K562 (cell line): ENCODE results near the gene IRS4. TPM values are rescaled to one million over a fixed set of nuclear protein-coding genes. Genes with fewer than 3 reads are reported as not detected.

ENCODE experiments used
- CCAR2 ChIP-seq: fragments of 200-400 bp; formaldehyde crosslinking; IDR thresholded peaks from 2 replicates; pipeline ENCODE4 v1.6.1; 2017; ENCODE audit warnings: mild to moderate bottlenecking, low read depth, low read length
- CTBP1 ChIP-seq: fragments of 450-650 bp; IDR thresholded peaks from 2 replicates; pipeline ENCODE4 v1.6.1; 2016; ENCODE audit warnings: borderline replicate concordance
- LEF1 ChIP-seq: fragments of 450-650 bp; IDR thresholded peaks from 2 replicates; pipeline ENCODE4 v1.6.1; 2016; ENCODE audit warnings: mild to moderate bottlenecking
- REST ChIP-seq, 2 experiments: fragments of 450-650 bp; formaldehyde crosslinking in 1 of 2; IDR thresholded peaks; 2 replicates each; pipeline versions ENCODE4 v1.4.0 to v1.6.1; 2014 to 2020; ENCODE audit warnings: mild to moderate bottlenecking in 2 of 2, borderline replicate concordance in 1 of 2, low read depth in 1 of 2
- SNAPC5 ChIP-seq: fragments of 250-450 bp; sonication (Bioruptor Pico); IDR thresholded peaks from 2 replicates; pipeline ENCODE4 v1.8.0; 2021; ENCODE audit warnings: moderate library complexity, mild to moderate bottlenecking, inconsistent platforms
- ZNF239 ChIP-seq: fragments of 250-450 bp; sonication (Bioruptor Pico); IDR thresholded peaks from 2 replicates; pipeline ENCODE4 v1.4.0; 2020; ENCODE audit warnings: mild to moderate bottlenecking
- polyA plus RNA-seq, 8 experiments: library from polyadenylated mRNA; depleted of rRNA in 4 of 8; stranded (reverse) in 5 of 8; unstranded in 3 of 8; fragments of >200 nt; fragmentation: Nextera tagmentation in 2 of 8; fragmentation: Illumina TruSeq in 1 of 8; extraction: Ambion mirVana in 2 of 8; extraction: Trizol in 1 of 8; gene quantifications; 2 replicates each; pipeline versions ENCODE4 v1.2.1 to v1.2.3, GENCODE V29; 2011 to 2014; ENCODE audit warnings: inconsistent platforms in 1 of 8, missing spikeins in 1 of 8
- total RNA-seq, 7 experiments: library from RNA; depleted of rRNA in 6 of 7; stranded (reverse); fragments of >200 nt in 6 of 7; fragmentation: Illumina TruSeq in 2 of 7; extraction: Trizol in 2 of 7; gene quantifications; 2 replicates each; pipeline versions ENCODE4 v1.2.1 to v1.2.3, GENCODE V29; 2011 to 2021; ENCODE audit warnings: low replicate concordance in 1 of 7

Gene IRS4
- total and polyA plus RNA-seq, 9 of the 15 experiments (the other 6 are each of a cell fraction or from before 2014, with no cell fraction given), result not detected

- TF ChIP-seq REST (IDR thresholded peaks at IDR 0.05; ENCODE audit: borderline replicate concordance) (0 out of 2 replicates have a peak, but pooled peaks have one; percentile 17), REST (CRISPR knock-in tag; IDR thresholded peaks at IDR 0.05; ENCODE audit: low read depth) (no peak), CTBP1 (no peak), SNAPC5 (no peak), ZNF239 (no peak), CCAR2 (no peak), LEF1 (no peak)
- TF ChIP-seq, all 486 proteins: peak for 3
Measured at GRCh38 chrX:108699368-108699767, 37.0 kb downstream of the IRS4 start (continued).
